ENCODE results near the gene SCAF4. TPM values are rescaled to one million over a fixed set of nuclear protein-coding genes. Genes with fewer than 3 reads are reported as not detected.

SCAF4 gene
- total RNA-seq, 1 donor from 2014 or later: 14.2 TPM

DNA sequence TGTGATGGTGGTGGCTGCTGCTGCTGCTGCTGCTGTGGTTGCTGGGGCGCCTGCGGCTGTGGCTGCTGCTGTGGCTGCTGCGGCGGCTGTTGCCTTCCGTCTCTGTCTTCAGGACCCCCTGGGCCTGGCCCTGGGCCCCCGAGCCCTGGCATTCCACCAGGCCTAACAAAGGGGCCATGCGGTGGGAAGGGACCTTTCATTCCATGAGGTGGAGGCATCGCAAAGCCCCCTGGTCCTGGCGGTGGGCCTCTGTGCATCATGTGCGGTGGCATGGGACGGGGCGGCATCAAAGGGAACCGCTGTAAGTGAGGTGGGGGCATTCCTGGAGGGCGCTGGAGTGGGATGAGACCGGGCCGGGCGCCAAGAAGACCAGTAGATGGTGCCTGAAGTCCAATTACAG, 60.0 kb downstream of the SCAF4 start:
- no peak for TF ChIP-seq CTCF (IDR thresholded peaks at IDR 0.05; ENCODE audit: insufficient read depth, low read length, poor library complexity, severe bottlenecking)
- H3K27me3 ChIP-seq (ENCODE audit: control insufficient read depth, insufficient read depth, low read length): no peaks in the 10 kb centered on the region
- no peaks in the 10 kb centered on the region for H3K36me3 ChIP-seq (ENCODE audit: control insufficient read depth, insufficient read depth, low read length)
- DNase-seq (ENCODE audit: low read depth): no peak
- H3K4me3 ChIP-seq (ENCODE audit: low read depth, low read length): no peak overlapping the region

- no peaks in the 10 kb centered on the region for H3K36me3 ChIP-seq (ENCODE audit: control insufficient read depth, insufficient read depth, low read length)
- H3K27me3 ChIP-seq (ENCODE audit: control insufficient read depth, insufficient read depth, low read length): no peaks in the 10 kb centered on the region
- no peak for DNase-seq (ENCODE audit: low read depth)
- no peak for TF ChIP-seq CTCF (IDR thresholded peaks at IDR 0.05; ENCODE audit: insufficient read depth, low read length, poor library complexity, severe bottlenecking)
- H3K4me3 ChIP-seq (ENCODE audit: low read depth, low read length): no peak overlapping the region
Measured at GRCh38 chr21:31671146-31671716, 60.7 kb downstream of the SCAF4 start.

GRCh38 chr21:31670070-31670469, 61.8 kb downstream of the SCAF4 start:
- H3K27me3 ChIP-seq (ENCODE audit: control insufficient read depth, insufficient read depth, low read length): no peaks in the 10 kb centered on the region
- TF ChIP-seq CTCF (IDR thresholded peaks at IDR 0.05; ENCODE audit: insufficient read depth, low read length, poor library complexity, severe bottlenecking): no peak
- no peaks in the 10 kb centered on the region for H3K36me3 ChIP-seq (ENCODE audit: control insufficient read depth, insufficient read depth, low read length)
- DNase-seq (ENCODE audit: low read depth): no peak
- H3K4me3 ChIP-seq (ENCODE audit: low read depth, low read length): no peak overlapping the region

DNA sequence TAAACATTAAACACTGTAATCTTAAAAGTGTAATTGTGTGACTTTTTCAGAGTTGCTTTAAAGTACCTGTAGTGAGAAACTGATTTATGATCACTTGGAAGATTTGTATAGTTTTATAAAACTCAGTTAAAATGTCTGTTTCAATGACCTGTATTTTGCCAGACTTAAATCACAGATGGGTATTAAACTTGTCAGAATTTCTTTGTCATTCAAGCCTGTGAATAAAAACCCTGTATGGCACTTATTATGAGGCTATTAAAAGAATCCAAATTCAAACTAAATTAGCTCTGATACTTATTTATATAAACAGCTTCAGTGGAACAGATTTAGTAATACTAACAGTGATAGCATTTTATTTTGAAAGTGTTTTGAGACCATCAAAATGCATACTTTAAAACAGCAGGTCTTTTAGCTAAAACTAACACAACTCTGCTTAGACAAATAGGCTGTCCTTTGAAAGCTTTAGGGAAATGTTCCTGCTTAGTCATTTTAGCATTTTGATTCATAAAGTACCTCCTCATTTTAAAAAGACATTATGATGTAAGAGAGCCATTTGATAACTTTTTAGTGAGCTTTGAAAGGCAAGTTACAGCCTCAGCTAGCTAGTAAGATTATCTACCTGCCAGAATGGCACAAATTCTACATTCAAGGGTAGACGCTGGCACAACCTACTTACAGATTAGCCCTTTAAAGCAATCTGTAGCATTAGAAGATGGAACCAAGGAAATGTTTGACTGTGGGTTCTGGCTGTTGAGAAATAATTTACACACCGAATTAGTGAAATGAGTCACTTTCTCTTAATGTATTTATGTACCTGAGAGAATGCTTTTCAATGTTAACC, 63.0 kb downstream of the SCAF4 start:
- H3K27me3 ChIP-seq (ENCODE audit: control insufficient read depth, insufficient read depth, low read length): no peaks in the 10 kb centered on the region
- H3K36me3 ChIP-seq (ENCODE audit: control insufficient read depth, insufficient read depth, low read length): no peaks in the 10 kb centered on the region

DNA sequence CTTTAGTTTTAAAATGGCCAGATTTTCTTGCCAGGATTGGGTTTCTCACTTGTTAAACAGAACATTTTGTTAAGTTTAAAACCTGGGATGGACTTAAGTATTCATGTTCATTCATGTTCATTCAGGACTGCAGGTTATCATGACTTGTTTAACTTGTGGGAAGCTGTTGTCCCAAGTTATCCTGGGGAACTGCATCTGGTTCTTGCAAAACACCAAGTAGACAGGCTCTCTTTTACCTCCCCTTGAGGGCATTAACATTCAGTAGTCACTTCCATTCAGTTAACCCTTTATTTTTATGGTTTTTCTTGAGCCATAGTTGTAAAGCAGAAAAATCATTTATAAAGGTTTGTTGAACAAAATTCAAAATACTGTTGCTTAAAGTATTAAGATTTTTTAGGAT, 64.3 kb downstream of the SCAF4 start:
- H3K36me3 ChIP-seq (ENCODE audit: control insufficient read depth, insufficient read depth, low read length): no peaks in the 10 kb centered on the region
- no peaks in the 10 kb centered on the region for H3K27me3 ChIP-seq (ENCODE audit: control insufficient read depth, insufficient read depth, low read length)
- no peak for TF ChIP-seq CTCF (IDR thresholded peaks at IDR 0.05; ENCODE audit: insufficient read depth, low read length, poor library complexity, severe bottlenecking)
- DNase-seq (ENCODE audit: low read depth): no peak
- no peak overlapping the region for H3K4me3 ChIP-seq (ENCODE audit: low read depth, low read length)

More for the DNA sequence above, 63.0 kb downstream of the SCAF4 start:
- H3K4me3 ChIP-seq (ENCODE audit: low read depth, low read length): no peak overlapping the region
- TF ChIP-seq CTCF (IDR thresholded peaks at IDR 0.05; ENCODE audit: insufficient read depth, low read length, poor library complexity, severe bottlenecking): no peak
- DNase-seq (ENCODE audit: low read depth): no peak
